Femur (tissue), 1 donor: ENCODE data around the gene CCDC138.

ENCODE experiments used
- DNase-seq: peaks from one replicate; pipeline ENCODE4 v3.0.0-alpha.2; 2017

Gene CCDC138

DNA sequence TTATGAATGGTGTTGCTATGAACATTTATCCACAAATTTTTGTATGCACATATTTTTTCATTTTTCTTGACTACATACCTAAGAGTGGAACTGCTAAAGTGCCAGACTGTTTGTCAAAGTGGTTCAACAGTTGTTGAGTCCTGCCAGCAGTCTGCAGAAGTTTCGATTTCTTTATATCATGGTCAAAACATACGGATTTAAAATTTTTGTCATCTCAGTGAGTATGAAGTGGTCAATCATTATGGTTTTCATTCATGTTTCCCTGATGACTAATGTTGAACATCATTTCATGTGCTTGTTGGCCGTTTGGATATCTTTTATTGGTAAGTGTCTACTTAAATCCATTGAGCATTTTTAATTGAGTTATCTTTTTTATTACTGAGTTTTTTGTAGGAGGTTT, 39.2 kb downstream of the CCDC138 start:
- DNase-seq, result no peak

DNA sequence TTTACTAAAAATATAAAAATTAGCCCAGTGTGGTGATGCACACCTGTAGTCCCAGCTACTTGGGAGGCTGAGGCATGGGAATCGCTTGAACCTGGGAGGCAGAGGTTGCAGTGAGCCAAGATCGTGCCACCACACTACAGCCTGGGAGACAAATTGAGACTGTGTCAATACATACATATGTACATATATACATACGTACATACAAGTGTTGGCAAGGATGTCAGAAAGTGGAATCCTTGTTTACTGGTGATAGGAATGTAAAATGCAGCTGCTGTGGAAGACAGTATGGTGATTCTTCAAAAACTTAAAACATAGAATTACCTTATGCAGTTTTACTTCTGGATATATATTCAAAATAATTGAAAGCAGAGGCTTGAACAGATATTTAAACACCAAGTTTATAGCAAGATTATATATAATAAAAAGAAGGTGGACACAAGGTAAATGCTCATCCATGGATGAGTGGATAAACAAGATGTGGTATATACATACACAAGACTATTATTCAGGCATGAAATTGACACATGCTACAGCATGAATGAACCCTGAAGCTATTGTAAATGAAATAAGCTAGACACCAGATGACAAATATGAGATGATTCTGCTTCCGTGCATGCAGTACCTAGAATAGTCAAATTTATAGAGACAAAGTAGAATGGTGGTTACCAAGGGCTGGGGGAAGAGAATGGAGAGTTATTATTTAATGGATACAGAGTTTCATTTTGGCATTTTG, 43.2 kb downstream of the CCDC138 start:
- DNase-seq, result no peak

DNA sequence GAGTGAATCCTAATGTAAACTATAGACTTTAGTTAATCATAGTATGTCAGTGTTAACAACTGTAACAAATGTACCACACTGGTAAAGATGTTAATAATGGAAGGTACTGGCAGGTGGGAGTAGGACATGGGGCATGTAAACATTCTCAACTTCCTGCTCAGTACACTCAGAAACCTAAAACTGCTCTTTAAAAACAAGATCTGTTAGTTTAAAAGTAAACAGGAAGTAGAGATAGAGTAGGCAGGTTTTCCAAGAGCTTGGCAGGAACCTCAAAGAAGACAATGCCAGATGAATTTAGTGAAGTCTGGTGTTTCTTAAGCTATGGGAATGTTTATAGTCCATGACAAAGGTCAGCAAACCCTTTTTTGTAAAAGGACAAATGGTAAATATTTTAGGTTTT, 46.6 kb downstream of the CCDC138 start:
- DNase-seq, result no peak

DNA sequence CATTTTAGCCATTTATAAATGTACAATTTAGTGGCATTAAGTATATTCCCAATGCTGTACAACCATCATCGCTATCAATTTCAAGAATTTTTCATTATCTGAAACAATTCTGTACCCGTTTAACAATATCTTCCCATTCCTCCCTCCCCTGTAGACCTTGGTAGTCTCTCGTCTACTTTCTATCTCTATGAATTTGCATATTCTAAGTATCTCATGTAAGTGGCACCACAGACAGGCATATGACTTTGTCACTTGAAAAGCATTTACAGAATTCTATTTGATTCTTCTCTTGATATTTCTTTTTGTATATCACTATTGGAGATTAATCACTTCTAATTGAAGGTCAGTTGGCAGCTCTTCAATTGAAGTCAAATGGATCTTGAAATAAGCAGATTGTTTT, 48.0 kb downstream of the CCDC138 start:
- DNase-seq, result no peak

DNA sequence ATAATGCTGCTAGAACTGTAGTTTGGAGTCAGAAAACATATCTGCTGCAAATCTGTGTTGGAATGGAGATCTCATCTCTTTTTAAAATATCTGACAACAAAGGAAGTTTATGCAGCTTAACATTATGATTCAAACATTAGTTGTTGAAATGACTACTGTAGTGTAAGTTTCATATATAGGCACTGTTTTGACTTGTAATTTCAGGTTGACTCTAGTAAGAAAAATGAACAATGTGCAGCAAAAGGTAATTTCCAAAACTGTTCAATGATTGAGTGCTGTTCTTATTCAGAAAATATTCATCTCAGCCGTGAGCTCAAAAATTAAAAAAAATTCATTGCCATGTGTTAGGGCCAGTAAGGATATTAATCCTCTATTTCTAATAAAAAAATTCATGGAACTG, 48.5 kb downstream of the CCDC138 start:
- no peak for DNase-seq

DNA sequence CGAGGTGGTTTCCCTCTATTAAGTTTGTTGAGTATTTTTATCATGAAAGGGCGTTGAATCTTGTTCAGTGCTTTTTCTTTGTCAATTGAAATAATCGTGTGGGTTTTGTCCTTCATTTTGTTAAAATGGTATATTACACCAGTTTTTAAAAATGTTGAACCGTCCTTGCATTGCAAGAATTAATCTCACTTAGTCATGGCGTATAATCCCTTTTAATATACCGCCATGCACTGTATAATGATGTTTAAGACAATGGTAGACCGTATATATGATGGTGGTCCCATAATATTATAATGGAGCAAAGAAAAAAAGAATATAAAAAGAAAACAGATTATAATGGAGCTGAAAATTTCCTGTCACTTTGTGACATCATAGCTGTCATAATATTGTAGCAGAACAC, 50.6 kb downstream of the CCDC138 start:
- no peak for DNase-seq

DNA sequence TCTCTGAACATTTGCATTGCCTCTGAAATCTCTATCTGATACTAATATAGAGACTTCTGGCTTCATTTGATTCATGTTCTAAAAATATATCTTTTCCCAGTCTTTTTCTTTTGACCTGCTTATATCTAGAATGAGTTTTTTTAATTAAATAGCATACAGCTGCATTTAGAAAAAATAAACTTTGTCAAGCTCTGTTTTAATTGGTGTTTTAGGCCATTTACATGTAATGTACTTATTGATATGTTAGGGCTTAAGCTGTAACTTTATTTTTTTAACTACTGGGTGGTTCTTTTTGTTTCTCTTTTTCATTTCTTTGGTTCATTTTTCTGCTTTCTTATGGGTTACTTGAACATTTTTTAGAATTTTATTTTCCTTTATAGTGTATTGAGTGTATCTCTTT, 54.9 kb downstream of the CCDC138 start:
- DNase-seq, result no peak

DNA sequence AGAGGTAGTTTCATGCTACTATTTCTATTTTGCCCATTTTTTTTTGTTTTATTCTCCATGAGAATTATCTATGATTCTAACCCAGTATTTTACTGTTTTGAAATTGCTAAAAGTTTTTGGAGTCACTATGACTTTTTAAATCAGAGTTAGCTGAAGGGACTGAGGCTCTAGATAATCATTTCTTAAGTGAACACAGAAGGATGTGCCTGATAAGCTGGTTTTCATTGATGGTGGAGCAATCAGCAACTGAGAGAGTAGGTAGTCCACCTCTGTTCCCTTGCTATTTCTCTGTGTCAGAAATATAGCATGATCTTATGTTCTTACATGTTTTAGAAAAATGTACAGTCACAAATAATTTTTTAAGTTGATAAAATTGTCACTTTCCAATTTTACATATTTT, 59.4 kb downstream of the CCDC138 start:
- DNase-seq, result no peak

DNA sequence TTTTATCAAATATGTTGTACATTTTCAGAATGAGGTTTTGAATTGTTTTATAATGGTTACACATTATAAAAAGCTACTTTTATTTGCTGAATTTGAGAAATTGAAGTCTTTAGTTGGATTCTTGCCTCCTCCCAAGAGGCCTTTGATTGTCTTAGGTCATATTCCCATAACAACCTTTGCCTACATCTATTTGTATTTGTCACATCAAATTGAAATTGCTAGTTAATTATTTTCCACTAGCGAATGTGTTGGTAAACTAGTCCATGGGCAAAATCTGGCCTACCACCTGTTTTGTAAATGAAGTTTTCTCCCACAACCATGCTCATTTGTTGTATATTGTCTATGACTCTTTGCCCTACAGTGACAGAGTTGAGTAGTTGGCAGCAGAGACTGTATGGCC, 60.4 kb downstream of the CCDC138 start:
- DNase-seq, result no peak

DNA sequence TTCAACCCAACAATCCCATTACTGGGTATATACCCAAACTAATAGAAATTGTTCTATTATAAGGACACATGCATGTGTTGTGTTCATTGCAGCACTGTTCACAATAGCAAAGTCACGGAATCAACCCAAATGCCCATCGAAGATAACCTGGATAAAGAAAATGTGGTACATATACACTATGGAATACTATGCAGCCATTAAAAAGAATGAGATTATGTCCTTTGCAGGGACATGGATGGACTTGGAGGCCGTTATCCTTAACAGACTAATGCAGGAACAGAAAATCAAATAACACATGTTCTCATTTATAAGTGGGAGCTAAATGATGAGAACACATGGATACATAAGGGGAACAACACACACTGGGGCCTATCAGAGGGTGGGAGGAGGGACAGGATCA, 65.8 kb downstream of the CCDC138 start:
- no peak for DNase-seq

DNA sequence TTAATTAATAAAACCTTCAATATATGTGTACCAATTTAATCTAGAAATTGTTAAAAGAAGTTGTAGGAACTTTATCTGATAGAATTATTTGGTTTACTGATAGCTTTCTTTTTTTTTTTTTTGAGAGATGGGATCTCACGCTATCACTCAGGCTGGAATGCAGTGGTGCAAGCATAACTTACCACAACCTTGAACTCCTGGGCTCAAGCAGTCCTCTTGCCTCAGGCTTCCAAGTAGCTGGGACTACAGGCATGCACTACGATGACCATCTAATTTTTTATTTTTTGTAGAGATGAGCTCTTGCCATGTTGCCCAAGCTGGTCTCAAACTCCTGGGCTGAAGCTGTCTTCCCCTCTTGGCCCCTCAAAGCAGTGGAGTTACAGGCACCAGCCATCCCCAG, 66.8 kb downstream of the CCDC138 start:
- DNase-seq, result no peak

DNA sequence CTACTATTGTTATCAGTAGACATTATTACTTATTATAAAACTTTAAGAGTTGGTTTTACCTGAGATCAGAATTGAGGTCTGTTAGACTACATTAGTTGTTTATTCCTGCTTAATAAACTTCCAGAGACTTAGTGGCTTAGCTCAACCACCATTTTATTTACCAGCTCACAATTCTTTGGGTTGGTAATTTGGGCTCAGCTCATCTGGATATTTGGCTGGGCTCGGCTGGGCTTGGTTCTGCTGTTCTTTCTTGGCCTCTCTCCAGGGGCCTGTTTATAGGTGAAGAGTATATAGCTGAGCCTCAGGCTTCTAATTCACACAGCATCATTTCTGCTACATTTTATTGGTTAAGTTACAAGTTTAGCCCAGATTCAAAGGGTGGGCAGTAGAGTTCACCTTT, 67.9 kb downstream of the CCDC138 start:
- no peak for DNase-seq

DNA sequence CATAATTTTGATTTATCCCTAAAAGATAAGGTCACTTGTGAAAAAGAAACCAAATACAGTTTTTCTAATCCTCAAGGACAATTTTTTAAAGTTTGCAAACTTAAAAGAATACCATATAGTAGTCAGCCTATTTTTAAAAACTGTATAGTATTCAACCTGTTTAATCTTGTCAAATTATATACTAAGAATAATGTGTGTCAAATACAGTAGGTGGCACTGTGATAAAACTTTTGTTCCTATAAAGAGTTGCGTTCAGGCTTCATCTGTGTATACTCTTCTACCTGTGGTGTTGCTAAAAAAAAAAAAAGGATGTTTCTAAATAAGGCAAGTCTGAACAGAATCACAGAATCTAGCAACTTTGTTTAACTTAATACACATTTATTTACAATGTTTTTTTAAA, 68.6 kb downstream of the CCDC138 start:
- no peak for DNase-seq

DNA sequence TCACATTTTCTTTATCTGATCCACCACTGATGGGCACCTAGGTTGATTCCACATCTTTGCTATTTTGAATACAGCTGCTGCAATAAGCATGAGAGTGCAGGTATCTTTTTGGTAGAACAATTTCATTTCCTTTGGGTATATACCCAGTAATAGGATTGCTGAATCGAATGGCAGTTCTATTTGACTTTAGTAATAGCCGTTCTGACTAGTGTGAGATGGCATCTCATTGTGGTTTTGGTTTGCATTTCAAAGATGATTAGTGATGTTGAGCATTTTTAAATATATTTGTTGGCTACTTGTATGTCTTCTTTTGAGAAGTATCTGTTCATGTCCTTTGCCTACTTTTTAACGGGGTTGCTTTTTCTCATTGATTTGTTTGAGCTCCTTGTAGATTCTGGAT, 72.3 kb downstream of the CCDC138 start:
- no peak for DNase-seq

DNA sequence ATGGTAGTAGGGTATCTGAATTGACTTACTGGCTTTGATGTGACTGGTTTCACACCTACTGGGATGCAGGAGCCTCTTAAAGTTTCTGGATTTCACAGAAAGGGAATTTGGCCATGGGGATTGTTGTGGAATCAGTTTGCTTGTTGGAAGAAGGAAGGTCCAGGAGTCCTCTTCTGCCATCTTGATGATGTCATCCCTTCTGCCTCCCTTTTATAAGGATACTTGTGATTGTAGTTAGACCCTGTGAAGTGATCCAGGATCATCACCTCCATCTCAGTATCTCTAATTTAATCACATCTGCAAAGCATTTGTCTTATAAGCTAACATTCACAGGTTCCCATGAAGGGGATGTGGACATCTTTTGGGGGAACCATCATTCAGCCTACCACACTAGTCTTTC, 79.5 kb downstream of the CCDC138 start:
- no peak for DNase-seq

DNA sequence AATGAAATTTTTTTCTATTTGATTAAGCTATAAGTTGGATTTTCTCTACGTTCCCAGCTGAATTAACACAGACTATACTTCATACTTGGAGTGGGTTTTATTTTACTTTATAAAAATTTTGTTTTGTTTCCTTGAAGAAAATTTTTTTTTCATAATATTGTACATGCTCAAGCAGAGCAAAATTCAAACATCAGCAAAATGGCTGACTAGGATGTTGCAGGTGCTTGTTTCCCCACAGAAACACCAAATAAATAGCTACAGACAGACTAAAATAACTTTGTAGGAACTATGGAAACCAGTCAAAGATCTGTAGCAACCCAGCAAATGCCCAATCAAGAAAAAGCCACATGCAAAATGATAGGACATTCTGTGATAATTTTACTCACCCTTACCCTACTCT, 82.3 kb downstream of the CCDC138 start:
- DNase-seq, result no peak

DNA sequence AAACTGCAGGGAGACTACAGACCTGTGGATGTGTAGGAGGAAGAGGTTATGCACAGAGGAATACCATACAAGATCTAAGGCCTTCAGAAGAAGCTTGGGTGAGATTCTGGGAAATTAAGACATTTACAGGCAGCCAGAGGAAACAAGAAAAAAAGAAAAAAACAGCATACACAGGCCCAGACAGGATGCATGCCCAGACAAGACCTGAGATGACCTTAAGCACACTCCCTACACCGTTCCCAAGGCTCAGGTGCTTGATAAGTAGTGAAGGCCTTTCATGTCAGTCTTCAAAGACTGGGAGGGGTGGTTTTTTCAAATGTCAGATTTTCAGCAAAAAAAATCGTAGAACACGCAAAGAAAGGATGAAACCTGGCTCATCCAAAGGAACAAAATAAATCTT, 83.0 kb downstream of the CCDC138 start:
- DNase-seq, result no peak

DNA sequence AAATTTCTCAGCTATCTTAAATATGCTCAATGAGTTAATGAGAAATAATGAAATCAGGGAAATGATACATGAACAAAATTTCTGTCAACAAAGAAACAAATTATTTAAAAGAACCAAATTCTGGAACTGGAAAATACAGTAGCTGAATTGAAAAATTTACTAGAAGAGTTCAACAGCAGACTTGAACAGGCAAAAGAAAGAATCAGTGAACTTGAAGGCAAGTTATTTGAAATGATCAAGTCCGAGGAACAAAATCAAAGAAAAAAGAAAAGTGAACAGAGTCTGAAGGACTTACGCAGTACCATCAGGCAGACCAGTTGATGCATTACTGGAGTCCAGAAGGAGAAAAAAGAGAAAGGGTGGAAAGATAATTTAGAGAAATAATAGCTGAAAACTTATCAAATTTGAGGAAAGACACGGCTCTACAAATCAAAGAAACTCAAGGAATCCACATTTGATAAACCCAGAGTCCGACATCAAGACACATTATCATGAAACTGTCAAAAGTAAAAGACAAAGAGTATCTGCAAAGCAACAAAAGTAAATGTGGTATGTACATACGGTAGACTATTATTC, 83.6 kb downstream of the CCDC138 start:
- DNase-seq, result no peak

DNA sequence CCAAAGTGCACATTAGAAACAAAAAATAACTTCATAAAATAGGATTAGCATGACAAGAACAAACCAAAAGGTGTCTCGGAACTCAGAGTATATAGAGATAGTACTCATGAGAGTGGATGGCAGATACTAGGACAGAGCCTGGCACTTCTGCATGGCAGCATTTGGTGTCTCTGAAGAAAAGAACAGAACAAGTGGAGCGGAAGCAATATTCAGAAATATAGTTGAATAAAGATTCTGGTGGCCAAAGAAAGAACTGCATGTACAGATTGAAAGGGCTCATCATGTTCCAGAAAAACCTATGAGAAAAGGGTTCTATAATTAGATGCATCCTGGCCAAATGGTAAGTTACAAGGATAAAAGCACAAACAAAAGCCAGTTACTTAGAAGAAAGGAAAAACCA, 90.9 kb downstream of the CCDC138 start:
- no peak for DNase-seq

DNA sequence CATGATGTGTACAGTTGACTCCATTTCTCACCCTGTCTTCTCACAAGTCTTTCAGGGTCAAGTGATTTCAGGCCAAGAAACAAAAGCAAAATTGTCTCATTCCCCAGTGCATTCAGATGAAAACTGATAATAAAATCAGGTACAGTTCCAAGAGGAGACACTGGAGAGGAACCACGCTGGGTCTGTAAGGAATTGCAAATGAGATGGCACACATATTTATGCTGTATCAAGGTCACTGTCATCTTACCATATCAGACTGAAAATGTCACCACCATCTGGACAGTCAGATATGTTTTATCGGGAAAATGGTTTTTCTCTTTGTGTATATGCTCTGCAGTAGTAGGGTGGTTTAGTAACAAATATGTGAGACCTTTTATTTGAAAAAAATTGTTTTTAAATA, 91.7 kb downstream of the CCDC138 start:
- no peak for DNase-seq

DNA sequence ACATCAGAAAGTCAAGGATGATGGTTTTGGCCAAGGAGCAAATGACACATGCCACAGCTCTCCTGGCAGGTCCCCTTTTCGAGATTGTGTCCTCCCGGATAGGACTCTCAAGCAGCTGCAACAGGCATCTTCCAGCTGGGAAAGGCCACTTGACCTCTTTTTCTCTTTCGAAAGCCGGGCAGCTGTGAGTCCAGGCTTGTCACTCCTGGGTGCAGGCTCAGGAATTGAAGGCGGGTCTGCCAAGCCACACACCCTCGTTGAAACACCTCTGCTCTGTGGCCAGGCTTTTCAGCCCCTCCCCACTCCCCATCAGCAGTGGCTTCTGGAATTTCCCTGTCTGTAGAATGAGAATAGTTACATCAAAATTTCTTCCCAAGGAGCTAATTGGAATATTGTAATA, 98.0 kb downstream of the CCDC138 start:
- no peak for DNase-seq

DNA sequence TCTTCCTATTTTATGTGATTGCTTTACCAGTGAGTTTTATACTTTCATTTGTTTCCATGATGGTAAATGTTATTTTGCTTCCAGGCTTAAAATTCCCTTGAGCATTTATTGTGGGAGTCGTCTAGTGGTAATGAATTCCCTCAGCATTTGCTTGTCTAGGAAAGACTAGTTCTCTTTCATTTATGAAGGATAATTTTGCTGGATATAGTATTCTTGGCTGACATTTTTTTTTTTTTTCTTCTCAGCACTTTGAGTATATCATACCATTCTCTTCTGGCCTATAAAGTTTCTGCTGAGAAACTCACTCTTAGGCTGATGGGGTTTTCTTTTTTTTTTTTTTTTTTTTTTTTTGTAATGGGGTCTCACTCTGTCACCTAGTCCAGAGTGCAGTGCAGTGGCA, 103.3 kb downstream of the CCDC138 start:
- no peak for DNase-seq

DNA sequence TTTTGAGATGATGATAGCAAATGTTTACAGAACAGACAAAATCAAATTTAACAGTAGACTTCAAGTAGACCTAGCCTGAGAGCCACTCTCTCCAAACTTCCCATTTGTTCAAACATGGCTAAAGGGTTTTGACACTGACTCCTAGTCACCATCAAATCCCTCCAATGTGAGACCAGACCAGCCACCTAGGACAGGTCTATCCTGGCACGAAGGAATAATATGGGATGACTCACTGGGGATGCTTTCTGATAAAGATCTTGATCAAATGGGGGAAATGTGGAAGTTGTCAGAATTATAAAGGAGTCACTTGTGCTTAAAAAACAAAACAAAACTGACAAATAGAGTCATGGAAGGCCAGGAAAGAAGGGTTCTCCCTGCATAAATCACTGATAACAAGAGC, 106.7 kb downstream of the CCDC138 start:
- no peak for DNase-seq

DNA sequence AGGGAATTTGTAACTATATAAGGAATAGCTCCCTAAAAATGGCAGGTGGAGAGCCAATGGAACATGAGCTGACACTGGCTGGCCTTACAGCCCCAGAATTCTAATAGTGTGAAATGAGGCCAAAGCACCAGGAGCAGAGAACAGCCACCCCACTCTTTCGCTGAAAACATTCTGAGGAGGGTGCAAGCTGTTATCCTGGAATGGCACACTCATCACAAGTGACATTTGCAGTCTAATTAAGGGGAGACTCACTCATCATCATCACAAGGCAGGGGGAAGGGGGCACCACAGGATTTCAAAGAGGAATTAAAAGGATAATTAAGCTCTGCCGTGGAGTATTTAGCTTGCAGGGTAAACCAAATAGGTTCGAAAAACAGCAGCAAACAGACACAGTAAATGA, 108.2 kb downstream of the CCDC138 start:
- DNase-seq, result no peak

DNA sequence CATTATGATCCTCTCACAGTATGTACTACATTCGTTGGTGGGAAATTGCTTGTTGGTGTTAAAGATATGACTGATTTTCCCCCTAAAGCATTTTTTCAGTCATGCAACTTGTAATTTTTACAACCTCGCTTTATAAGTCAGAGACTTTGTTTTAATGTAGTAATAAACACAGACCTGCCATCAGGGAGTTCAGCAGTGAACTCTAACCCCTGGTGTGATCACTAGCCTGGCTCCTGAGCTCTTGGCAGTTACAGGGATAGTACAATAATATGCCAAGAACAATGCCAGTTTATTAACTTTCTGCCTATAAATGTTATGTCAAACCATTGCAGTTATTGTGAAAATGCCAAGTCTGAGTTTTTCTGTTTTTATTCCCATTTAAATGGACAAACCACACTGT, 108.6 kb downstream of the CCDC138 start:
- no peak for DNase-seq
